Measurements from ENCODE around the gene PPP2R2C.

PPP2R2C gene

GRCh38 chr4:6339818-6340445 is 132.5 kb downstream of the PPP2R2C start:
- no peak for DNase-seq

GRCh38 chr4:6338951-6339817 is 133.2 kb downstream of the PPP2R2C start:
- DNase-seq, result no peak

- DNase-seq, result no peak
These were observed 134.1 kb downstream of the PPP2R2C start for GRCh38 chr4:6338175-6338950.

- DNase-seq, result no peak
These were observed 135.0 kb downstream of the PPP2R2C start for GRCh38 chr4:6337331-6337935.

GRCh38 chr4:6336166-6336565 is 136.2 kb downstream of the PPP2R2C start:
- no peak for DNase-seq

GRCh38 chr4:6335040-6335590 is 137.3 kb downstream of the PPP2R2C start:
- no peak for DNase-seq

GRCh38 chr4:6334203-6334887 is 138.1 kb downstream of the PPP2R2C start:
- no peak for DNase-seq

GRCh38 chr4:6333301-6334202 is 138.9 kb downstream of the PPP2R2C start:
- no peak for DNase-seq

- no peak for DNase-seq
These were observed 139.8 kb downstream of the PPP2R2C start for GRCh38 chr4:6332669-6333050.

GRCh38 chr4:6332042-6332668 is 140.3 kb downstream of the PPP2R2C start:
- peak; percentile 66 for DNase-seq

- no peak for DNase-seq
These were observed 140.9 kb downstream of the PPP2R2C start for GRCh38 chr4:6331468-6331867.

GRCh38 chr4:6331018-6331417 is 141.4 kb downstream of the PPP2R2C start:
- DNase-seq, result no peak

- DNase-seq, result no peak
These were observed 142.0 kb downstream of the PPP2R2C start for GRCh38 chr4:6330384-6330767.

- DNase-seq, result no peak
These were observed 142.7 kb downstream of the PPP2R2C start for GRCh38 chr4:6329478-6330383.

- no peak for DNase-seq
These were observed 143.9 kb downstream of the PPP2R2C start for GRCh38 chr4:6328526-6328925.

GRCh38 chr4:6327220-6327917 is 145.0 kb downstream of the PPP2R2C start:
- DNase-seq, result peak; percentile 90

GRCh38 chr4:6326312-6327060 is 145.9 kb downstream of the PPP2R2C start:
- no peak for DNase-seq

- DNase-seq, result no peak
These were observed 146.6 kb downstream of the PPP2R2C start for GRCh38 chr4:6325788-6326290.
